GM12875 (cell line): ENCODE results near the gene GCSAM.
A peak's percentile ranks its signal among the peaks of the same experiment; 100 is the strongest.

Experiments
- H3K4me3 ChIP-seq: one replicate; pipeline ENCODE4 v1.5.1; 2011; ENCODE audit warnings: low read depth, low read length, control low read depth
- CTCF ChIP-seq: IDR thresholded peaks from 2 replicates; pipeline ENCODE4 v1.5.1; 2011; ENCODE audit warnings: low read depth, mild to moderate bottlenecking, control low read depth, inconsistent platforms, low read length, moderate library complexity, borderline replicate concordance; ENCODE audit not compliant: insufficient read depth

Gene GCSAM

GRCh38 chr3:112143689-112144088 lies 10.6 kb upstream of the GCSAM start:
- TF ChIP-seq CTCF: no peak
- H3K4me3 ChIP-seq: no peak overlapping the region

GRCh38 chr3:112143251-112143650 lies 10.2 kb upstream of the GCSAM start:
- no peak overlapping the region for H3K4me3 ChIP-seq
- no peak for TF ChIP-seq CTCF

GRCh38 chr3:112141293-112141692 lies 8.2 kb upstream of the GCSAM start:
- TF ChIP-seq CTCF: no peak
- H3K4me3 ChIP-seq: no peak overlapping the region

GRCh38 chr3:112140584-112140983 lies 7.5 kb upstream of the GCSAM start:
- TF ChIP-seq CTCF: no peak
- H3K4me3 ChIP-seq: no peak overlapping the region

- no peak for TF ChIP-seq CTCF
- H3K4me3 ChIP-seq: no peak overlapping the region
Observed at GRCh38 chr3:112138219-112138969, 5.3 kb upstream of the GCSAM start.

GRCh38 chr3:112137781-112138180 lies 4.7 kb upstream of the GCSAM start:
- no peak for TF ChIP-seq CTCF
- H3K4me3 ChIP-seq: no peak overlapping the region

GRCh38 chr3:112136959-112137693 lies 4.1 kb upstream of the GCSAM start:
- no peak overlapping the region for H3K4me3 ChIP-seq
- peak; percentile 61; the same call in 1 of the 2 replicates for TF ChIP-seq CTCF
